PC-3 (cell line): ENCODE measurements around the gene SERINC2.
"Not testable (repeated sequence)": the region's sequence is repeated elsewhere in the genome, so short reads cannot be mapped to it uniquely, and the experiment has no call there.

ENCODE experiments used
- CTCF ChIP-seq: fragments of 300-600 bp; sonication (generic); conservative IDR thresholded peaks from 2 replicates; pipeline ENCODE4 v1.5.1; 2017; ENCODE audit warnings: antibody characterized with exemption, low read depth, mild to moderate bottlenecking, low read length
- EZH2 ChIP-seq: fragments of 300-600 bp; sonication (generic); IDR thresholded peaks from one replicate; pipeline ENCODE4 v1.6.1; 2017; ENCODE audit warnings: antibody characterized with exemption, mild to moderate bottlenecking, low read length; ENCODE audit not compliant: unreplicated experiment
- EZH2phosphoT487 ChIP-seq: fragments of 300-600 bp; sonication (generic); IDR thresholded peaks from 2 replicates; pipeline ENCODE4 v1.6.1; 2018; ENCODE audit warnings: mild to moderate bottlenecking, antibody characterized with exemption, low read length, borderline replicate concordance

- not testable (repeated sequence) for TF ChIP-seq CTCF, EZH2phosphoT487, EZH2
Measured at GRCh38 chr1:31431351-31432257, 18.6 kb downstream of the SERINC2 start.
